NCI-H460 (cell line): Measurements from ENCODE around the gene KLF14. TPM values are rescaled to one million over a fixed set of nuclear protein-coding genes. Genes with fewer than 3 reads are reported as not detected.
"Not testable (repeated sequence)": the region's sequence is repeated elsewhere in the genome, so short reads cannot be mapped to it uniquely, and the experiment has no call there.

Experiments used
- DNase-seq: peaks from one replicate; pipeline ENCODE4 v3.0.0-alpha.2; 2016; ENCODE audit warnings: low read depth; ENCODE audit errors: extremely low read depth
- polyA plus RNA-seq: library from polyadenylated mRNA; depleted of rRNA; stranded (reverse); fragments of >200 nt; gene quantifications from 2 replicates; pipeline ENCODE4 v1.2.3, GENCODE V29; 2014; cell fraction: nucleus; rRNA removed
- total RNA-seq: library from RNA; depleted of rRNA; stranded (reverse); fragments of >200 nt; shearing (Covaris generic); gene quantifications from 2 replicates; pipeline ENCODE4 v1.2.3, GENCODE V29; 2014; rRNA removed

The KLF14 gene
- not detected in 2 replicates for total RNA-seq
- polyA plus RNA-seq: not detected in 2 replicates

DNA sequence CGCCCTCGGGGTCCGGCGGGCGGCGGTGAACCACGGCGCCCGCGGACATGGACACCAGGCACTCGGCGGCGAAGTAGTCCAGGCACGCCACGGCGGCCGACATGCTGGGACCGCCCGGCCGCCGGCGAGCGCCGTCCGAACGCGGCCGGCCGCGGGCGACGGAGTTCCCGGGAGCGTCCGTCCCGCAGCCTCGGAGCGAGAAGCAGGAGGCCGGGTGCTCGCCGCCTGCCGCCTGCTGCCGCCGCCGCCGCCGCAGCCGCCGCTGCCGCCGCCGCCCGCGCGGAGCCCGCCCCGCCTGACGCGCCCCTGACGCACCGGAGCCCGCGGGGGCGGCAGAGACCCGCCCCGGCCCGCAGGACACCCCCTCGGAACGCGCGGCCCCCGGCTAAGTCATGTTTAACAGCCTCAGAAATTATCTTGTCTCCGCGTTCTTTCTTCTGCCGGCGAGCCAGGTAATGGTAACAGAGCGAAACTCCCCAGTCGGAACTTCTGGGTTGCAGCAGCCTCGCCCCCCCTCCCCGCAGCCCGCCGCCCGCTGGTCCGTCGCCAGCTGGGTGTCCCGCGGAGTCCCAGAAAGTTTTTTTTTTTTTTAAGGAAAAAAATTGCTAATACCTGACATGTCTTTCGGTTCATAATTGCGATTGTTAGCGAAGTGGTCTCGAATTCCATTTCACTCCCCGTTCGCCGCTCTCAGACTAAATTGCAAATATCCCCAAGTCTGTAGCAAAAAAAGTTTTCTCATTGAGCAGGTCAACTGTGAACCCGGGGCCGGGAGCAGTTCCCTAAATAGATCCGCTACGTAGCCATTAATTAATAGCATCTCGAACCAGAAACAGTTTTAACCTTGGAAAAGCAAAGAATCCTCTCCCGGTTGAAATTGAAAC lies at the start of gene KLF14:
Gene KLF14 (minus strand): TSS at position 277 of the 884 bp plus-strand sequence. CDS start 174 bp downstream, at position 103.
- no peak for DNase-seq

DNA sequence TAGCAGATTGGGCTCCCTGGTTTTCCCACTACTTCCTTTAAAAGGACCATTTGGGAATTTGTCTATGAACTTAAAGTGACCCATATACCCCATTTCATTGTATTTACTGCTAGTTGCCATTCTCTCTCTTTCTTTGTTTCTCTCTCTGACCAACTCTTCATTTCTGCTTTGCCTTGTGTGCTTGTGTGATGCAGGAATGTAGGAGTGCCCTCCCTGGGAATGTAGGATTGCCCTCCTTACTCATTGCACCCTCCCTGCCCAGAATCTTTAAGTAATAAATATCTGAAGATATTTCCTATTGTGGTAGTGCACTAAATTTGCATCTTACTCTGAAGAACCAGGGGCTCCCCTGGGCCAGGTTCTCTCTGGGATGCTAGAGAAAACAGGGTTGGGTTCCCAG lies 47.3 kb upstream of the KLF14 start:
- no peak for DNase-seq

DNA sequence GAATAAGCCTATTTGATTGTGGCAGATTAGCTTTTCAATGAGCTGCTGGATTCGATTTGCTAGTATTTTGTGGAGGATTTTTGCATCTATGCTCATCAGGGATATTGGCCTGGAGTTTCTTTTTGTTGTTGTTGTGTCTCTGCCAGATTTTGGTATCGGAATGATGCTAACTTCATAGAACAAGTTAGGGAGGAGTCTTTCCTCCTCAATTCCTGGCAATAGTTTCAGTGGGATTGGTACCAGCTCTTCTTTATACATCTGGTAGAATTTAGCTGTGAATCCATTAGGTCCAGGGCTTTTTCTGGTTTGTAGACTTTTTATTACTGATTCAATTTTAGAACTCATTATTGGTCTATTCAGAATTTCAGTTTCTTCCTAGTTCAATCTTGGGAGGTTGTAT lies 43.4 kb upstream of the KLF14 start:
- DNase-seq: no peak

DNA sequence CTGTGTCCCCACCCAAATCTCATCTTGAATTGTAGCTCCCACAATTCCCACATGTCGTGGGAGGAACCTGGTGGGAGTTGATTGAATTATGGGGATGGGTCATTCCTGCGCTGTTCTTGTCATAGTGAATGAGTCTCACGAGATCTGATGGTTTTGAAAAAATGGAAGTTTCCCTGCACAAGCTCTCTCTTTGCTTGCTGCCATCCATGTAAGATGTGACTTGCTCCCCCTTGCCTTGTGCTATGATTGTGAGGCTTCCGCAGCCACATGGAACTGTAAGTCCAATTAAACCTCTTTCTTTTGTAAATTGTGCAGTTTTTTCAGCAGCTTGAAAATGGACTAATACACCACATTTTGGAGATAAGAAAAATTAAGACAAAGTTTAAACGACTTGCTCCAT lies 38.4 kb upstream of the KLF14 start:
- not testable (repeated sequence) for DNase-seq

DNA sequence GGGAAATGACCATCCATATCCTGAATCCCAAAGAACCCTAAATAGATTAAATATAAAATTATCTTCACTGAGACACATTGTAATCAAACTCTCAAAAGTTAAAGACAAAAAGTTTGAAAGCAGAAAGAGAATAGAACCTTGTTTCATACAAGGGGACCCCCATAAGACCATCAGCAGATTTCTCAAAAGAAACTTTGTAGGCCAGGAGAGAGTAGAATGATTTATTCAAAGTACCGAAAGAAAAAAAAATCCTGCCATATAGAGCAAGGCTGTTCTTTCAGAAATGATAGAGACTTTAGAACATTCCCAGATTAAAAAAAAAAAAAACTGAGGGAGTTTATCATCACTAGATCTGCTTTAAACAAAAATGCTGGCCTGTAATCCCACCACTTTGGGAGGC lies 34.8 kb upstream of the KLF14 start:
- no peak for DNase-seq

DNA sequence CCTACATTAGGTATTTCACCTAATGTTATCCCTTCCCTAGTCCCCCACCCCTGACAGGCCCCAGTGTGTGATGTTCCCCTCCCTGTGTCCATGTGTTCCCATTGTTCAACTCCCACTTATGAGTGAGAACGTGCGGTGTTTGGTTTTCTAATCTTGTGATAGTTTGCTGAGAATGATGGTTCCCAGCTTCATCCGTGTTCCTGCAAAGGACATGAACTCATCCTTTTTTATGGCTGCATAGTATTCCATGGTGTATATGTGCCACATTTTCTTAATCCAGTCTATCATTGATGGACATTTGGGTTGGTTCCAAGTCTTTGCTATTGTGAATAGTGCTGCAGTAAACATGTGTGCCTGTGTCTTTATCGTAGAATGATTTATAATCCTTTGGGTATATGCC lies 30.6 kb upstream of the KLF14 start:
- DNase-seq: not testable (repeated sequence)

DNA sequence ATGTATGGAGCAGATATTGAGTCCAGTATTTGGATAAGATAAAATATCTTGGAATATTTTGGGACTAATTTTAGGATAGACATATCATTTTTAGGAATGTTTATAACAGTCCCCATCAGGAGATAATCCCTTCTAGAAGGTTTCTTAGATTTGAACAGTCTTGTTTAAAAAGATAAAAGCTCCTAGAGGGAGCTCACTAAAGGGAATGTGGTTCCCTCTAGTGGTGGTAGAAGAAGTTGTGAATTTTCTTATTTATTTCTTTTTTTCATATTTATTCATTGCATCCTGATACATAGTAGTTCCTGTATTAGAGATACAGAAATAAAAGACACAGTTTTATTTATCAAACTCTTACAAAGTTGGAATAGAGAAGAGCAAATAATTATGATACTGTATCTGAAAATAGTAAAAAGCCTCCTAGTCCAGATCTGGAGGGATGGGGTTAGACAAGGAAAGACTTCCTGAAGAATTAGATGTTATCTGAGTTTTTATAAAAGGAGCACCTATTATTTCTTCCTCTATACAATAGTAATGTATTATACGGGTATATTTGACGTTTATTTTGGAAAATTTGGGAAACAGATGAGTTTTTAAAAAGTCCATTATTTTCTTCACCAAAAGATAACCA lies 24.5 kb upstream of the KLF14 start:
- peak; percentile 46 for DNase-seq

DNA sequence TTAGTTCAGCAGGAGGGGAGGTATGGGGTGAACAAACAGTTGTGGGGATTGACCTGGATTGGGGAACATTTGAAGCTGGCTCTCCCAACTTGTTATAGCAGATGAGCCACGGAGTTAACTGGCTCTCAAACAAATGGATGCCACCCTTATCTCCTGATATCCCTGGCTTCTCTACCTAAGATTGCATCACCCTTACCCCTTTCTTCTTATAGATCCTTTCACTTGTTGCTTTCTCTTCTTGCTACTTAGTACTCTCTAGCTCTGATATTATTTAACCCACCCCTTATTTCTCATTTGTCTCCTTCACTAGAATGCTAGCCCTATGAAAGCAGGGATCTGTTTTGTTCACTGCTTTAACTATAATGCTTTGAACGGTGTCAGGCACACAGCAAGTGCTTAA lies 22.3 kb upstream of the KLF14 start:
- DNase-seq: no peak

DNA sequence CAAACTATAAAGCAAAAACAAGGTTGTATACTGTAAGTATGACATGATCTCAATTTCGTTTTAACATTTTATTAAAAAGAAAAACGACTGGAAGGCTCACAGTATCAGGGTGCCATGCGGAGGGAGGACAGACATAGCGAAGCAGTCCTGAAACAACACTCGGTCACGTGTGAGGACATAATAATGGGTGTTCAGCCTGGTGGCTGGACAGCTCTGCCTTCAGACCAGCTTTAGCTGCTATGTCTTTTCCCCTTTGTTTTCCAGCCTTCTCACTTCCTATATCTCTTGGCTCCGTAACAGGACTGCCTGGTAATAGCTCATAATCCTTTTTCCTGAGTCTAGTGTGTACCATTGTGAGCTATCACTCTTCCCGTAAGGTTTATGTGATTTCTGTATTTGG lies 18.4 kb upstream of the KLF14 start:
- no peak for DNase-seq

DNA sequence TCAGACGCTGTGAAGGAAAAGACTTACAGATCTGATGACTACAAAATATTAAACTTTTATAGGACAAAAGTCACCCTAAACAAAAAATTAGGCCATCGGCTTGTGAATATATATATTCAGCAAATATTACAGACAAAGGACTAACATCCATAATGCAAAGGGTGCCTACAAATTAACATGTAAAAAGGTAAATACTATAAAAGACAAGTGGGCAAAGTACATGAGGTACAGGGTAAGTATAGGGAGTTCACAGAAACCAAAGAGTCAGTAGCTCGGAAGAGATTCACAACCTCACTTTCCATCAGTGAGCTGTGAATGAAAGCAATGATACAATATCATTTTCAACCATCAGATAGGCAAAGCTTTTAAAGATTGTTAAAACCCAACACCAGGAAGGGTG lies 16.7 kb upstream of the KLF14 start:
- DNase-seq: no peak

DNA sequence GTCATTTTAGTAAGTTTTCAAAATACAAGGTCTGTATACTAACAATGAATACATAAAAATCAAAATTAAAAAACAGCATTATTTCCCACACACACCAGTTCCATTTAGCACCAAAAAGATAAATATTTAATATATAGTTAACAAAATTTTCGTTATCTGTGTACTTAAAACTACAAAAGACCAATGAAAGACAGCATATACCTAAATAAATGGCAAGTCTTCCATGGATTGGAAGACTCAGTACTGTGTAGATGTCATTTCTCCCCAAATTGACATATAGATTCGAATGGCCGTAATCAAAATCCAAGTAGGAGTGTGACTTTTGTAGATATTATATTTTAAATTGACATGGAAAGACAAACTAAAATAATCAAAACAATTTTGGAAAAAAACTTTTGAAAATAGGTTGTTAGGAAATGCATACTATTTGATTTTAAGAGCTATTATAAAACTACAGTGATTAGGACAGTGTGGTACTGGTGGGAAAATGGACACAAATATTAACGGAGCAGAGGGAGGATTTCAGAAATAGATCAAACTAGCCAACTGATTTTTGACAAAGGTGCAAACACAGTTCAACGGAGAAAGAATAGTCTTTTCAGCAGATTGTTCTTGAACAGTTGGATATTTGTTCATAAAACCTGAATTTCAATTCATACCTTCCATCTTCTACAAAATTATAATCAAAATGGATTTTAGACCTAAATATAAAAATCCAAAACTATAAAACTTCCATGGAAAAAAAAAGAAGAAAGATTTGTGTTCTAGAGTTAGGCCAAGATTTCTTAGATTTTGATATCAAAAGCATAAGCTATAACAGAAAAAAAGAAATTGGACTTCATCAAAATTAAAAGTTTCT lies 14.8 kb upstream of the KLF14 start:
- DNase-seq: no peak

DNA sequence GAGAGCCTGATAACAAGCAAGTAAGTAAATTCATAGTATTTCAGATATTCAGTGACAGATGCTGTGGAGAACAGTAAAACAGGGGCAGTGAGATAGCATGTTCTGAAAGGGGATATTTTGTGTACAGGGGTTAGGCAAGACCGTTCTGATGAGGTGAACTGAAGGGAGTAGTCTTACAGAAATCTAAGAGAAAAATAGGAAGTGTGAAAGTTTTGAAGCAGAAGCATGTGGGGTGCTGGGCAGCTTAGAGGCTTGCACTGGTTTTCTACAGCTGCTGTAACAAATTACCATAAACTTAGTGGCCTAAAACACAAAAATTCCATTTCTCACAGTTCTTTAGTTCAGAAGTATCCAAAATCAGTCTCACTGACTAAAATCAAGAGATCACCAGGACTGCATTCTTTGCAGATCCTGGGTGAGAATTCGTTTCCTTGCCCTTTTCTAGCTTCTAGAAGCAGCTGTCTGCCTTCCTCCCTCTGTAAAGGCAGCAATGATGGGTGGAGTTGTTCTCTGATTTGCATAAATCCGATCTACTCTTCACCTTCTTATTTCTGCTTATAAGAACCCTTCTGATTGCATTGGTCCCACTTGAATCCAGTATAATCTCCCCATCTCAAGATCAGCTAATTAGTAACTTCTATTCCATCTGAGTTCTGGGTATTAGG lies 7.5 kb upstream of the KLF14 start:
- no peak for DNase-seq

DNA sequence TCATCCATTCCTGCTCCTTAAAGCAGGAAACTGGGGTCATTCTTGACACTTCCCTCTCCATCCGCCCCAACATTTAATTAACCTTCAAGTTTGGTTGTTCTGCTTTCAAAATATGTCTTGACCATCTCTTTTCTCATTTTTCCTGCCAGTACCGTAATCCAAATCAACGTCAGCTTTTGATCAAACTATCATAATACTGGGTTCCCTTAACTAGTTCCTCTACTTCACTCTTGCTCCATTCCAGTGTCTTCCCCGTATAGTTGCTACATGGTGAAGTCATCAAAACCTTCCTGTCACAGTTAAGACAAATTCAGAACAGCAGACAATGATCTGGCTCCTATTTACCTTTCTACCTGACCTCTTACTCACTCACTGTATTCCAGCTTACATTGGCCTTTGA lies 6.6 kb upstream of the KLF14 start:
- DNase-seq: no peak

DNA sequence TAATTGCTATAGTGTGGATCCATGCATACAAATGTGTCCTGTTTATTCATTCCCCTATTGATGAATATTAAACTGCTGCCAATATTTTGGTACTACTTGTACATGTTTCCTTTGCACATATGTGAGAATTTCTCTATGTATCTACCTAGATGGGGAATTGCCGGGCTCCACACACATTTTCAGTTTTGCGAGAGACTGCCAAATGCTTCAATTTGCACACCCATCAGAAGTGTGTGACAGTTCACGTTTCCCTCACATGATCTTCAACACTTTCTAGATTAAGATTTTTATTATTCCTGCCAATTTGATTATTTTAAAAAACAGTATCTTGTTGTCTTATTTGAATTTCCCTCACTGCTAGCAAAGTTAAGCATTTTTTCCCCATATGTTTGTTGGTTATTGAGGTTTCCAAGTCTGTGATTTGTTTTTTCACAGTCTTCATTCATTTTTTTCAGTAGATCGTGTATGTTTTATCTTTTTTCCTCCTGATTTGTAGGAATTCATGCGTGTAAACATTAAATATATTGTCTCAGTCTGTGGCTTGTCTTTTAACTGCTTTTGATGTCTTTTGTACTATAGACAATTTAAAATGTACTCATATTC lies 2.4 kb upstream of the KLF14 start:
- no peak for DNase-seq

DNA sequence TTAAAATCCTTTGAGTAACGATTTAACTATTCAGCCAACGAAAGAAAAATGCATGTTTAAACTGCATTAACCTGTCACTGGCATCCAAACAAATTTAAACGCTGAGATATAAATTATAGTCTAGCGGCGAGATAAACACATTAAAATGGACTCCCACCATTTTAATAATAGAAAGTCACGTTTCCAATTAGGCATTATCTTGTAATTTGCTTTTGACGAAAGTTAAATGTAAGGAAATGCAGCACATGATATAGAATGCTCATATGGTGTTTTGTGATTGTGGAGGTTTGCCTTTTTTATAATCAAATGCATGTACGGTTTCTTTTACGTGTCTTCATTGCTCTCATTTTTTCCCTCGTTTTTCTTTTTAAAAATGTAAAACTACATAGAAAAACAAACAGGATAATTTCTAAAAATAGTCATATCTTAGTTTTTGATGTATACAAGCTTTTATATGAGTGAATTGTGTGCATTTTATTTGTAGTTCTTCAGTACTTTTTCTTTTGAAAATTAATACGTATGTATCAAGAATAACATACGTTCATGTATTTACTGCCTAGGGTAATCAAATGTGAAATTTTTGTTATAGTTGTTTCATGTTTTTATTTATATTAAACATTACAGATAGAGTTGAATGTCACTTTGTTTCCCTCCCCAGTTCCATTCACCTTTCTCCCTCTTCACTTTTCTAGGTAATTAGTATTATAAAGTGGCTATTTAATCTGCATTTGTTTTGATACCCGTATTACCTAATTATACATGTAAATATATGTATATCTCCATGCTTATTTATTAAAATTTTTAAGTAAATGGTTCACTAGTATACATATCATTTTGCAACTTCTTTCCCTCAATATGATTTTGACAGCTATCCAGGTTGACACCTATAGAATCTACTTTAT lies 1.1 kb upstream of the KLF14 start:
- no peak for DNase-seq

DNA sequence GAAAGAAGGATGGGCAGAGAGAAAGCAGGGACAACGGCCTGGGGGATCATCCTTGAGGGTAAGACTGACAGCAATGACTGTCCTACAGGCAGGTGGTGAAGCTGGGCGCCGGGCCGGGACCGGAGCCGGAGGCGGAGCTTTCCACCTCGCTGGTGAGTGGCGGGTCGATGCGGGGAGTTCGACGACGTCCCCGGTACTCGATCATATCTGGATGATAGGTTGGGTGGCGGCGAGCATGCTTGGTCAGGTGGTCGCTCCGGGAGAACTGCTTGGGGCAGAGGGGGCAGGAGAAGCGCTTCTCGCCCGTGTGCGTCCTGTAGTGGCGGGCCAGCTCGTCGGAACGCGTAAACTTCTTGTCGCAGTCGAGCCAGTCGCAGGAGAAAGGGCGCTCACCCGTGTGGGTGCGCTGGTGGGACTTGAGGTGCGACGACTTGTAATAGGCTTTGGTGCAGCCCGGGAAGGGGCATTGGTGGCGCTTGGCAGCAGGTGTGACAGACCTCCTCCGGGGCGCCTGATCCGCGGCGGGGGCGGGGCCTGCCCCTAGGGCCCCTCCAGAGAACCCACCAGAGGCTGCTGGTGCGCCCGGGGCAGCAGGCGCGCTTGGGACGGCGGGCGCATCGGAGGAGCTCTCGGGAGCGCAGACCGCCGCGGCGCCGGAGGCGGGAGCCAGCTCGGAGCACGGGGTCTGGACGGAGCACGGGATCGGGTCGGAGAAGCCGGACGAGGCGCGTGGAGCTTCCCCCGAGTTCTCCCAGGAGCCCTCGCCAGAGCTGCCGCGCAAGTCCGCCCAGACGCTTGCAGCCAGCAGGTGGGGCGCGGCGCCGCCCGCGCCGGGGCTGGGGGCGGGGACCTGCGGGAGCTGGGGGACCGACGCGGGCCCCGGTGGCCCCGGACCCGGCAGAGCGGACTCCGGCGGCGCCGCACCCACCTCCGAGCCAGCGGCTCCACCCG lies 752 bp downstream of the KLF14 start:
- DNase-seq: no peak

DNA sequence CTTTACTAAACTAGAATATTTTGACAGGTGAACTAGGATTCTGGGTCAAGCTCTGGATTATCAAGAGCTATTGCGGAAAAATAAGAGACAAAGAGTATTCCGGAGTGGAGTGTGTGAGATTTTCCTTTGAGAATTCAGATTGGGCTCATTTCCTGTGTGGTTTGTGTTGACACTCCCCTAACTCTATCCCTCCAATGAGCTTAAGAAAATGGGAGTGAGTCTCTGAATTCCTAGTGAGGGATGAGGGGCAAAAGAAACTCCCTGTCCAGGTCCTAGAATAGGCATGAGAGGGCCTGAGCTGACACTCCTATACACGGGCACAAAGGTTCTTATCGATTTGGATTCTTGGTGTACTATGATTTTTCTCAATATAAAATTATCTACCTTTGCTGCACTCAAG lies 10.2 kb downstream of the KLF14 start:
- DNase-seq: no peak
